ENCODE results near the gene TPST2.

GRCh38 chr22:26516503-26516902 is 73.4 kb downstream of the TPST2 start:
- TF ChIP-seq, protein P1, sequence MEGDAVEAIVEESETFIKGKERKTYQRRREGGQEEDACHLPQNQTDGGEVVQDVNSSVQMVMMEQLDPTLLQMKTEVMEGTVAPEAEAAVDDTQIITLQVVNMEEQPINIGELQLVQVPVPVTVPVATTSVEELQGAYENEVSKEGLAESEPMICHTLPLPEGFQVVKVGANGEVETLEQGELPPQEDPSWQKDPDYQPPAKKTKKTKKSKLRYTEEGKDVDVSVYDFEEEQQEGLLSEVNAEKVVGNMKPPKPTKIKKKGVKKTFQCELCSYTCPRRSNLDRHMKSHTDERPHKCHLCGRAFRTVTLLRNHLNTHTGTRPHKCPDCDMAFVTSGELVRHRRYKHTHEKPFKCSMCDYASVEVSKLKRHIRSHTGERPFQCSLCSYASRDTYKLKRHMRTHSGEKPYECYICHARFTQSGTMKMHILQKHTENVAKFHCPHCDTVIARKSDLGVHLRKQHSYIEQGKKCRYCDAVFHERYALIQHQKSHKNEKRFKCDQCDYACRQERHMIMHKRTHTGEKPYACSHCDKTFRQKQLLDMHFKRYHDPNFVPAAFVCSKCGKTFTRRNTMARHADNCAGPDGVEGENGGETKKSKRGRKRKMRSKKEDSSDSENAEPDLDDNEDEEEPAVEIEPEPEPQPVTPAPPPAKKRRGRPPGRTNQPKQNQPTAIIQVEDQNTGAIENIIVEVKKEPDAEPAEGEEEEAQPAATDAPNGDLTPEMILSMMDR (IDR thresholded peaks at IDR 0.05 in 2 of 3, conservative IDR thresholded peaks at IDR 0.05 in 1 of 3; ENCODE audit: borderline replicate concordance in 1 of 3, insufficient read depth in 1 of 3, low read depth in 2 of 3, low read length in 2 of 3): no peak
- no peak for TF ChIP-seq EZH2phosphoT487 (IDR thresholded peaks at IDR 0.05; ENCODE audit: borderline replicate concordance)
- TF ChIP-seq ZNF274 (IDR thresholded peaks at IDR 0.05; ENCODE audit: low read depth, low read length): no peak
- no peak for TF ChIP-seq EZH2 (IDR thresholded peaks at IDR 0.05)
- TF ChIP-seq YY1 (IDR thresholded peaks at IDR 0.05; ENCODE audit: extremely low read depth, insufficient replicate concordance, low read depth, low read length): no peak
- TF ChIP-seq SIN3A (IDR thresholded peaks at IDR 0.05; ENCODE audit: low read depth): no peak
- TF ChIP-seq SRF (IDR thresholded peaks at IDR 0.05; ENCODE audit: low read depth): no peak
- no peak for TF ChIP-seq ATF3 (IDR thresholded peaks at IDR 0.05)
- no peak for TF ChIP-seq MAX (IDR thresholded peaks at IDR 0.05)
- TF ChIP-seq CEBPB (IDR thresholded peaks at IDR 0.05; ENCODE audit: low read depth): no peak
- no peak for TF ChIP-seq POLR2A (IDR thresholded peaks at IDR 0.05; ENCODE audit: borderline replicate concordance, extremely low read depth, insufficient read depth, insufficient read length)

All from HCT116 (cell line).